Hematopoietic multipotent progenitor cell treated with erythropoietin and hydrocortisone succinate and interleukin-3 and kit ligand, for 8 days (in vitro differentiated cells): ENCODE measurements around the gene SFT2D2.
"Not testable (repeated sequence)": the region's sequence is repeated elsewhere in the genome, so short reads cannot be mapped to it uniquely, and the experiment has no call there.

Source experiments
- DNase-seq: peaks from one replicate; pipeline ENCODE4 v3.0.0-alpha.2; 2015

Gene SFT2D2

DNA sequence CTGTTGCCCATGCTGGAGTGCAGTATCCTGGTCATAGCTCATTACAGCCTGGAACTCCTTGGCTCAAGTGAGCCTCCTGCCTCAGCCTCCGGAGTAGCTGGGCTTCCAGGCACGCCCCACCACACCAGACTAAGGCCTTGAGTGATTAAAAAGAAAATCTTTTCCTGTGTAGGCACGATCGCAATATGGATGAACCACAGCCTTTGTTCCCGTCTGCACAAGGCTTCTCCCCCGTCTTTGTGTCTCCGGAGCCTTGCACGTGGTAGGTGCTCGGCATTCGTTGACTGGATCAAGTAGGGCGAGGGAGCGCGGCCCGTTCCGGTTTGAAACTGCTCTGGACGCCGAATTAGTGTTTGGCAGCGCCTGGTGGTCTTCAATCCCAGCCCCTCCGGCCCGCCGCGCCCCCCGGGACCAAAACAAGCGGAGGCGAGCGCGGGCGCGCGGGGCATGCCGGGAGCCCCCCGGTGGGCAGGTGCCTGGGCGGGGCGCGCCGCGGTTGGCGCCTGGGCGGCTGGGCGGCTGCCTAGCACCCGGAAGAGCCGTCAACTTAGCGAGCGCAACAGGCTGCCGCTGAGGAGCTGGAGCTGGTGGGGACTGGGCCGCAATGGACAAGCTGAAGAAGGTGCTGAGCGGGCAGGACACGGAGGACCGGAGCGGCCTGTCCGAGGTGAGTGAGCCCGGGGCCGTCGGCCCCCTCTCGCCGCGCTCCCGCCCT is at the start of gene SFT2D2:
Gene SFT2D2 (plus strand): TSS at position 529 of the 715 bp plus-strand sequence. CDS start 76 bp downstream, at position 605.
- peak; percentile 79 for DNase-seq

DNA sequence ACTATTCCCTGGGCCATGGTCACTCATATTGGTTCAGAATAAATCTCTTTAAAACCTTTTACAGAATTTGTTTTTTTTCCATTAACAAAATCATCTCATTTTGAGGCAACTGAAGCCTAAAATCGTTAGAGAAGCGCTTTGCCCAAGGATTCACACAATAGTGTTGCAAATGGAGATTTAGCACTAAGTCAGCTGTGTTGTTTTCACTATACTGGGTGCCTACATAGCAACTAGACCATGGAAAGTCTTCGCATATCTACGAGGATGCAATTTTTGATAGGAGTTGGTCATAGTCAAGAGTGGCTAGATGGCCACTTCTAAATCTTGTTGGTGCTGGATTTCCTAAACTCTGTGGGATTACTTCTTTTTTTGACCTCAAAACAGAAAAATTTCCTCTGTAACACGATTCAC is 47.6 kb upstream of the SFT2D2 start:
- no peak for DNase-seq

DNA sequence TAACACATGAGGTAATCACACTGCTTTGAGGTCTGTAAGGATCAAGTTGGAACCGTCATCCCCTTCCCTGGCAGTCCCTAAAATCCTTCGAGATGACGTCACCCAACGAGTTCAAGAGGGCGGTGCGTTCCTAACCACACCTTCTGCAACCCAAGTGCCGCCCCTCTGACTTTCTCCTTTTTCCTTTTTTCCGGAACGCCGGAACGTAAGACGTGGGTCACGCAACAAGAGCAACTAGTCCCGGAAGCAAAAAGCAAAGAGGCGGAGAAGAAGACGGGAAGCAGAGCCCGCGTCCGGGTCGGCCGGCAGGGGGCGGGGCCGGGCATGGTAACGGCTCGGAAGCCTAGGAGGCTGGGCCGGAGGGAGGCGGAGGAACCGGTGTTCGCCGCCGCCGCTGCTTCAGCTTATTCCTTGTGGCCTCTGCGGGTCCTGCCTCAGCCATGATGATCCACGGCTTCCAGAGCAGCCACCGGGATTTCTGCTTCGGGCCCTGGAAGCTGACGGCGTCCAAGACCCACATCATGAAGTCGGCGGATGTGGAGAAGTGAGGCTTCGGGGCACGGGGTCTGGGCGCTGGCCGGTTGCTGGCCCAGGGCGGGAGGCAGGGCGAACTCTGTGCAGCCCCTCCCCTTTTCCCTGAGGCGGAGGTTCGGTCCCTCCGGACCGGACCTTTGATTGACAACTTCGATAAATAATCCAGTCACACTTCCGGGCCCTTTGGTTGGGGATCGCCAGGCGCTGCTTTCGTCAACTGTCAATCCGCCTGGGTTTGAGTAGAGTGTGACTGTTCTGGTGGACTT is 47.0 kb upstream of the SFT2D2 start, which contains the start of gene TIPRL:
Gene TIPRL (plus strand): TSS at position 325 of the 800 bp plus-strand sequence. CDS start 116 bp downstream, at position 441.
- DNase-seq, result peak; percentile 98

DNA sequence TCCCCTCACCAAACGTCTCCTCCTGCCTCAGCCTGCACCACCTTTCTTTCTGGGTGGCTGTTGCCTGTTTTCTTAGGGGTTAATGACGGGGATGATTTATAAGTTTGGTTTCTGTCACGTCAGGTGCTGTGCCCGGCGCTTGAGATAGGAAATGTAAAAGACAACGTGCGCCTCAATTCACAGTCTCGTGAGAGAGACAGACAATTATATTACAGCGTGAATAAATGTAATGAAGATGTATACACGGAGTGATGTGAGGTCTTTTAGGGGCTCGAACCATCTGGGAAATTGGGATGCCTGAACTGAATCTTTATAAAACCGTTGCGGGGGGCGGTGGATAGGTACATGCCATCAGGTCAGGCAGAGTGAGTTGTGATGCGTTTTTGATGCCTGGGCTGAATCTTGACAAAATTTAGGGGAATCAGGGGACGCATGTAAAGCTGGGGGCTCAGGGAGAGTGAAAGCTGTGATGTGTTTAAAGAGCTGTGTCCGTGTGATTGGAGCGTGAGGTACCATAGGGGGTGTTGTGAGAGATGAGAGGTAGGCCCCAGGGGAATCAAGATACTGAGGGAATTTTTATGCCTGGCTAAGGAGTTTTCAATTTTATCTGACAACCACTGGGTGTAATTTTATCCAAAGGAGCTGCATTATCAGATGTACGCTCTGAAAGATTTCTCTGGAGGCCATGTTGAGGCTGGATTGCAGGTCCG is 46.2 kb upstream of the SFT2D2 start:
- peak; percentile 11 for DNase-seq

DNA sequence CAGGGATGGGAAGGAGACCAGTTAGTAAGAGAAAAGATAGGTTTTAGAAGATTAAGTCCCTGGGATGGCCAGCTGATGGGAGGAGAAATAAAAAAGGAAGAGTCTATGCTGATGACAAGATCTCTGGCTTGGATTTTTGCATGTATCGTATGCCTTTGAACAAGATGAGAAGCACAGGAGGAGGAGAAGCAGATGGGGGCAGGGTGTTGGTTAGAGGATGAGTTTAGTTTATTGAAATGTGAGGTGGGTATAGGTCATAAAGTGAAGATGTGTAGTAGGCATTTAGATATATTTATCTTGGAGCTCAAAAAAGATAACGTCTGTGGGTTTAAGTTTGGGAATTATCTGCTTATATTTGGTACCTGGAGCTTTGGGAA is 45.7 kb upstream of the SFT2D2 start:
- DNase-seq, result peak; percentile 7

DNA sequence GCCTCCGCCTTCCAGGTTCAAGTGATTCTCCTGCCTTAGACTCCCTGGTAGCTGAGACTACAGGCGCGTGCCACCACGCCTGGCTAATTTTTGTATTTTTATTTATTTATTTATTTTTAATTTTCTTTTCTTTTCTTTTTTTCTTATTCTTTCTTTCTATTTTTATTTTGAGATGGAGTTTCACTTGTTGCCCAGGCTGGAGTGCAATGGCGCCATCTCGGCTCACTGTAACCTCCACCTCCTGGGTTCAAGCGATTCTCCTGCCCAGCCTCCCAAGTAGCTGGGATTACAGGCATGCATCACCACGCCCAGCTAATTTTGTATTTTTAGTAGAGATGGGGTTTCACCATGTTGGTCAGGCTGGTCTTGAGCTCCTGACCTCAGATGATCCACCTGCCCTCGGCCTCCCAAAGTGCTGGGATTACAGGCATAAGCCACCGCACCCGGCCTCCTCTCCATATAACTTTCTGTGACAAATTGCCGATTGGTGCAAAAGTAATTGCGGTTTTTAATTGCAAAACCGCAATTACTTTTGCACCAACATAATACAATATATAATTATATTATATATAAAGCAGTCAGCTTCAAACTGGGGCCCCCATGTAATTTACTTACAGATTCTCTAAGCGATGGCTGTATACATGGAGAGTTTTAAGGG is 44.6 kb upstream of the SFT2D2 start:
- DNase-seq, result not testable (repeated sequence)

DNA sequence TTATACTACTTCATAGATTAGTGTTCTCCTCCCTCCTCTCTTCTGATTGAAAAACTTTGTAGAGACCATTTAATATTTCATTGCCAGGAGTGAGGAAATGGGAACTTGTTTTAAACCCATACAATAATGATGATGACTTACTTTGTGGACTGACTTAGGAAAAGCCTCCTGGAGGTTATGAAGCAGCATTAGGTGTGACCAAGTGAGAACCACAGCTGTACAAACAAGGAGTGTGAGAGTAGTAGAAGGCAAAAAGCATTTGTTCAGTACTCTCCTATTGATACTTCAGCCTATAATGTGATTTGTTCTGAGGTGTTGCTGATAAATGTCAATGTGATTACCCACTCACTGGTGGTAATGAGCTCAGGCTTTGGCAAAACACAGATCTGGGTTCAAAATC is 38.6 kb upstream of the SFT2D2 start:
- DNase-seq, result no peak

DNA sequence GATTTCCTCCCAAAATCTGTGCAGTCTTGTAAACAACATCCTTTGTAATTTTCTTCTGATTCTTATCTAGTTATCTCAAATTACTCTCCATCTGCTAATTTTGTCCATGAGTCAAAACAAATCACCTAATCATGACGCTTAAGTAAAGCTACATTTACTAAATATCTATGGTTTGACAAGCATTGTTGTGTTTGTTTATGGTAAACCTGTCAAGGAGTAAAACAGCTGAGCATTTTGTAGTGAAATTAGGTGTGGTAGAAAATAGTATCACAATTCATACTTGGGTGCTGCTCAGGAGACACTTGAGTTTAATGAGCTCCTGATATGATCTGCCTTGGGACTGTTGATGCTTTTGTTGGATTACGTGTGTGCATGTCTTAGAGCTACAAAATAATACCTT is 35.4 kb upstream of the SFT2D2 start:
- DNase-seq, result no peak

DNA sequence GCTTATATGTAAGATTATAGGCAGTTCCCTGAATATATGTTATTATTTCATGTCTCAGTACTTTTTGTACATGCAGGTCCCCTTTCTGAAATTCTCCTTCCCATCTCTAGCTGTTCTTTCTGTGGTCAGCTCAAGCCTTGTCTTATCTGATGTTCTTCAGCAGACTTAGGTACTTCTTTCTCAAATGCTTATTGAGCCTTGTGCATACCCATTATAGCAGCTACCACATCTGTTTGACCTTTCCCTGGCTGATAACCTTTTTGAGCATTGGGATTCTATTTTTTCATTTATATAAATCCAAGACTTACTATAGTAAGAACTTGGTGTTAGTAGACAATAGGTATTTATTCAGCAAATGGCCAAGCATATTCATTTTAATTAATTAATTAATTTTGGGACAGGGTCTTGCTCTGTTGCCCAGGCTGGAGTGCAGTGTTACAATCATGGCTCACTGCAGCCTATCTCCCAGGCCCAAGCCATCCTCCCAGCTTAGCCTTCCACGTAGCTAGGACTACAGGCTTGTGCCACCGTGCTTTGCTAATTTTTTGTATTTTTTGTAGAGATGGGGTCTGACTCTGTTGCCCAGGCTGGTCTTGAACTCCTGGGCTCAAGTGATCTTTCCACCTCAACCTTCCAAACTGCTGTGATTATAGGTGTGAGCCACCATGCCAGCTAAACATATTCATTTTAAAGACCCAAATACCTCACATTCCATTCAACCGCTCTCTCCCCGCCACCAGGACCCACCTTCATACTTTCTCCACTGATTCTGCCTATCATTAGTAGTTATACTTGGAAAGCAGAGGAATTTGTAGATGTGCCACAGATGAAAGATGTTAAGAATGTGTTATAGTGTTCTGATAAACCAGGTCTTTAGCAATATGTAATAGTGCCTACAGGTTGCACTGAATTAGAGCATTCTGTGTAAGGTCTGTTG is 30.3 kb upstream of the SFT2D2 start:
- DNase-seq, result no peak

DNA sequence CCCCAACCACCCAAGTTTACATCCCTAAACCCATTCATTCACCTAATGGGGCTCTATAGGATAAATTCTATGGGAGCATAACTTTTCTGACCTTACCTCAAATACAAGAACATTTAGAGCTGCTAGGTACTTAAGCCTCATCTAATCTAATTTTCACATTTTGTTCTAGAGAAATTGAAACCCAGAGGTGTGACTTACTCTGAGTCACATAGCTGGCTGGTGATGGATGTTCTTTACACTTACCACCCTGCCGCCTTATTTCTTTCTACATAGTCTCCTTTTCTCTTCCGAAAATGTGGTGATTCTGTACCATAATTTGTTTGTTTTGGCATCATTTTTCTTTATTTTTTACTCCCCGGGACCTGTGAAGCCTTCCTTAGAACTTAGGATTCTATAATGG is 26.7 kb upstream of the SFT2D2 start:
- DNase-seq, result no peak

DNA sequence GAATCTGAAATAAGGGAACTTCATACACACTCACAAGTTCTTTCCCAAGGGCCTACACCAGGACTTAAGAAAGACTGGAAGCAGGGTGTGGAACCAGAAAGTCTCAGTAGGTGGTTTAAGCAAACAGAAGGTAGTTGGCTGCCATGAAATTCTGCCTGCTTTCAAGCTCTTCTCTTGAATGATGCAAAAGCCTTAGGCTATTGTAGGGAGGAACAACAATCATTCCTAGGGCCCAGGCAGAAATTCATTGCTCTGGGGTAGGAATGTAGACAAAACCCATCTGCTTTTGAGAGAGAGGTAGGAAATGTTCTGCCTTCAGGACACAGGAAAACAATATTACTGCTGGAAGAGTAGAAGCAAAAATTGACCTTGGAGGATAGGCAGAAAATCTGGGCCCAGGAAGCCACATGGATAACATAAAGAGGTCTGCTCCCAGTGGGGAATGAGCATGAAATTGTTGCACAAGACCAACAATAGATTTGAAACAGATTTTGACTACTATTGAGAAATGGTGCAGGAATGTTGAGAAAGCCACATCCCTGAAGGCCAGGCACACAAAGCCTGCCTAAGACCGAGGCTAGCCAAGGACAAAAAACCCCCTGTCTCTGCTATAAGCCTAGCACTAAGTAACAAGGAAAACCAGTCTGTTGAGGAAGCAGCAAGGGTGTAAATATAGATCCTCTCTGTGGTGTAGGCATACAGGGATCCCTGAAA is 22.7 kb upstream of the SFT2D2 start:
- no peak for DNase-seq

DNA sequence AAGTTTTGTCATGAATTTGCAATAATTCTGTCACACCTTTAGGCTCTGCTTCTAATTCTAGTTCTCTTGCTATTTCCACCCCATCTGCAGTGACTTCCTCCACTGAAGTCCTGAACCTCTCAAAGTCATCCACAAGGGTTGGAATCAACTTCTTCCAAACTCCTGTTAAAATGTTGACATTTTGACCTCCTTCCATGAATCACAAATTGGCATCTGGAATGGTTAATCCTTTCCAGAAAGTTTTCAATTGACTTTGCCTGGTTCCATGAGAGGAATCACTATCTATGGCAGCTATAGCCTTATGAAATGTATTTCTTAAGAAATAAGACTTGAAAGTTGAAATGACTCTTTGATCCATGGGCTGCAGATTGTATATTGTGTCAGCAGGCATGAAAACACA is 19.7 kb upstream of the SFT2D2 start:
- no peak for DNase-seq

DNA sequence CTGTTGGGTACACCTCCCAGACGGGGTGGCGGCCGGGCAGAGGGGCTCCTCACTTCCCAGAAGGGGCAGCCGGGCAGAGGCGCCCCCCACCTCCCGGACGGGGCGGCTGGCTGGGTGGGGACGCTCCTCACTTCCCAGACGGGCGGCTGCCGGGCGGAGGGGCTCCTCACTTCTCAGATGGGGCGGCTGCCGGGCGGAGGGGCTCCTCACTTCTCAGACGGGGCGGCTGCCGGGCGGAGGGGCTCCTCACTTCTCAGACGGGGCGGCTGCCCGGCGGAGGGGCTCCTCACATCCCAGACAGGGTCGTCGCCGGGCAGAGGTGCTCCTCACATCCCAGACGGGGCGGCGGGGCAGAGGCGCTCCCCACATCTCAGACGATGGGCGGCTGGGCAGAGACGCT is 18.1 kb upstream of the SFT2D2 start:
- not testable (repeated sequence) for DNase-seq

DNA sequence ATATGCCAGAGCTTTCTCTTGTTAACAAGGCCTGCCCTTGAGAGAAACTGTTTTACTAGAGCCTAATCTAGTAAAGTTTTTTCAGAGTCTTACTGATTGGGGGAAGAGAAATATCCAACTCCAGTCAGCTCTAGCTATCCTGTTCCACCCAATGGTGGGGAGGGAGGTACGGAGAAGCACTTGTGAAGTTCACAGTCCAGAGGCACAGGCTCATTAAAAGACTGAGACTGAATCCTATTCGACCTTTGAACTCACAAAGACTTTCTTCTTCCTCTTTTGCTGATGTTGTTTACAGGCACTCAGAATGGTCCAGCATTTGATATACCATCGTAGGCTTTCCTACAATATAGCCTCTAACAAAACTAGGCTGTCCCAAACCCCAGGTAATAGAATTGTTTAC is 15.5 kb upstream of the SFT2D2 start:
- DNase-seq, result no peak

DNA sequence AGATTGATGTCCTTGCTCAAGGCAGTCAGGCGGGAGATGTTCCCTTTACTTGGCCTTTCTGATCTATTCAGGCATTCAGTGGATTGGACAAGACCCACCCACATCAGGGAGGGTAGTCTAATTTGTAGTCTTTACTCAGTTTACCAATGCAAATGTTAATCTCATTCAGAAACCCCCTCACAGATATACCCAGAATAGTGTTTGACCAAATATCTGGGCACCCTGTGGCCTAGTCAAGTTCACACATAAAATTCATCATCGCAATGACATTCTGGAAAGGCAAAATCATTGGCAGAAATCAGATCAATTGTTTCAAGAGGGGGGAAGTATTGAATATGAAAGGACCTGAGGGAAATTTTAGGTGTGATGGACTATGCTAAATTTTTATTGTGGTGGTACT is 12.5 kb upstream of the SFT2D2 start:
- DNase-seq, result no peak

DNA sequence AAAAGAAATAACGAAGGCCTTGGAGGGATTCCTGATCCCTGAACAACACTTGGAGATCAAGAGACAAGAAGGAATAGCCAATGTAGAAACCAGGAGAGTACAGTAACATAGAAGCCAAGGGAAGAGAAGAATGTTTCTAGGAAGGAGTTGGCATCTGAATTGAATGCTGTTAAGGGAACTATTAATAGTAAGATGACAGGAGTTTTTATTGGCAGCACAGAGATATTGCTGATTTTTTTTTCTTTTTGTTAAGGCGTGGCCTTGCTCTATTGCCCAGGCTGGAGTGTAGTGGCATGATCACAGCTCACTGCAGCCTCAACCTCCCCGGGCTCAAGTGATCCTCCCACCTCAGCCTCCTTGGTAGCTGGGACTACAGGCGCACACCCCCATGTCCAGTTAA is 9.6 kb upstream of the SFT2D2 start:
- DNase-seq, result no peak

DNA sequence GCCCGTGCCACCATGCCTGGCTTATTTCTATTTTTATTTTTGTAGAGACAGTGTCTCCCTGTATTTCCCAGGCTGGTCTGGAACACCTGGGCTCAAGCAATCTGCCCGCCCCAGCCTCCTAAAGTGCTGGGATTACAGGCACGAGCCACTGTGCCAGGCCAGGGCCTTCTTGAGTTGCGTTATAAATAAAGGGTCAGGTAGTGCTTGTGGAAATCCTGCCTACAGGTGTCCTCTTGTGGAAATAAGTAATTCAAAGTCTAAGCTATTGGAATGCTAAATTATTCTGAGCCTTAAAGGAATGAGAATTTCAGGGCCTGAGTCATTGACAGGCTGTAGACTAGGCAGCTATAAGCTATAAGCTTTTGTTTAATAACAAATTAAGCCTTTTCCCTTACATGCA is 8.1 kb upstream of the SFT2D2 start:
- no peak for DNase-seq

DNA sequence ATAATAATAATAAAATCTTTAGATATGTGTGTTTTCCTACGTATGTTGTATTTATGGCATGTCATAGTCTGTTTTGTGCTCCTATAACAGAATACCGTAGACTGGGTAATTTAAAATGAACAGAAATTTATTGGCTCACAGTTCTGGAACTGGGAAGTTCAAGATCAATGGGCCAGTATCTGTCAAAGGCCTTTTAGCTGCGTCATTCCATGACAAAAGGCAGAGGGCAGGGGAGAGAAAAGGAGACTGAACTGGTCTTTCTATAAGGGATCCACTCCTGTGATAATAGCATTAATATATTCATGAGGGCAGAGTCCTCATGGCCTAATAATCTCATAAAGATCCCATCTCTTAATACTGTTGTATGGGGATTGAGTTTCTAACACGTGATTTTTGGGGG is 7.1 kb upstream of the SFT2D2 start:
- DNase-seq, result no peak

DNA sequence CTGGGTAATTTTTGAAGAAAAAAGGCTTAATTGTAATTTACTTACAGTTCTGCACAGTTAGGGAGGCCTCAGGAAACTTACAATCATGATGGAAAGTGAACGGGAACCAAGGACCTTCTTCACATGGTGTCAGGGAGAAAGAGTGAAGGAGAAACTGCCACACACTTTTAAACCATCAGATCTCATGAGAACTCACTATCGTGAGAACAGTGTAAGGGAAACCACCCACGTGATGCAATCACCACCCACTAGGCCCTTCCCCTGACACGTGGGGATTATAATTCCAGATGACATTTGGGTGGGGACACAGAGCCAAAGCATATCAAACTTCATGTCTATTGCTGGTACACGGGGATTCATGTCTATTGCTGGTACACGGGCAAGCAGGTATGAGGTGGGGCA is 5.3 kb upstream of the SFT2D2 start:
- peak; percentile 49 for DNase-seq

DNA sequence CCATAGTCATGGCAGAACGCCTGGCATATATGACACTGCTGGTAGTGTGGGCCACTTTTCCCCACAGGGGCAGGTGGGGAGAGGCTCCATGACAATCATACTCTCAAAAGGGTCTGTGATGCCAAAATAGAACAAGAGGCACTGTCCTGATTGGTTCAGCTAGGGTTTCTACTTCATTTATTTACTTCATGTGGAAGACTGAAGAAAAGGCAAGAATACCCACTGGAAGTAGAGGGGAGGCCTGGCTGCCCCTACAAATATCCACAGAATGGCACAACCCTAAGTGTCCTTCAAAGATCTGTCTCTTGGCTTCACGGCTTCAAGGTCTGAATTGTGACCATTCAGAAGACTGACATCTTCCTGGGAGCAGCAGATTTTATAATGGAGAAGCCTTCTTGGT is 4.5 kb upstream of the SFT2D2 start:
- DNase-seq, result no peak

DNA sequence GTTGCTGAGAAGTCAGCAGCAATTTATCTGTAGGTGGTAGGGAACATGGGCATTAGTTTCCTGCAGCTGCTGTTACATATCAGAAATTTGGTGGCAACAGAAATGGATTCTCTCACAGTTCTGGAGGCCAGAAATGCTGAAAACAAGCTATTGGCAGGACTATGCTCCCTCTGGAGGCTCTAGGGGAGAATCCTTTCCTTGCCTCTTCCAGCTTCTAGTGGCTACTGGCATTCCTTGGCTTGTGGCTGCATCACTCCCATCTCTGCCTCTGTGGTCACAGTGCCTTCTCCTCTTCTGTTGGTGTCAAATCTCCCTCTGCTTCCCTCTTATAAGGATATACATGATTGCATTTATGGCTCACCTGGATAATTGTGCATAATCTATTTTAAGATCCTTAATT is 2.5 kb upstream of the SFT2D2 start:
- no peak for DNase-seq
